HG03571 (cell line): ENCODE results near the gene LMF1.
"Not testable (repeated sequence)": the region's sequence is repeated elsewhere in the genome, so short reads cannot be mapped to it uniquely, and the experiment has no call there.

Source experiments
- ATAC-seq: cut with Tn5 transposase; IDR thresholded peaks from one replicate; pipeline ENCODE4 v1.9.1; 2021; ENCODE audit not compliant: unreplicated experiment

Gene LMF1

DNA sequence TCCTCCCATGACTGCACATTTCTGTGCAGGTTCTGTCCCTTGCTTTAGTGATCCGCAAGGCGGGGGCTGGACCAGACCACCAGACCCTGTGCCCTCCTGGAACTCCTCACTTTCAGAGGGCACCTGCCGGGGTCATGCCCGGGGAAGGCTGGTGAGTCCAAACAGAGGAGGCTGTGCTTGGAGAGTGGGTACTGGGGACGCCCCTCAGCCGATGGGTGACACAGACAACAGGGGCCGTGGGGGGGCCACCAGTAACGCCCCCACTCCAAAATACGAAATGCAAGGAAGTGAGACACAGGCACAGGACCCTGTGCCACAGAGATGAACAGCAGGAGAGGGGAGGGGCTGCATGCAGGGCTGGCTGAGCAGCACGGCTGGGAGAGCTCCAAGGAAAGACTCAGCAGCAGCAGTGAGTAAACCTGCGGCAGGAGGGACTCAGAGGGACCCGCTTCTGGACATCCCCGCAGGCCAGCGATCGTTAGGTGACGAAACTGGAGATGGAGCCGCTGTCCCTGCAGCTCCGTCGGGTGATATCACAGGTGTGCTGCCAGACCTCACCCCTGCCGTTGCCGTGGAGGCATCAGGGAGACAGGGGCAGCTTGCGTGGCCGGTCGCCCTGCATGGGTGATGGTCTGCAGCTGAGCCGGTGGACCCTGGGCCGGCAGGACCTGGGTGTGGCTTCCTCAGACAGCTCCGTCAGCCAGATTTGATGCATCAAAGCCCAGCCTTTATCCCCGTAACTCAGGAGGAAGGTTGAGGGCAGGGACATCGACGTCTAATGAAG lies 99.0 kb downstream of the LMF1 start:
- ATAC-seq, result no peak

DNA sequence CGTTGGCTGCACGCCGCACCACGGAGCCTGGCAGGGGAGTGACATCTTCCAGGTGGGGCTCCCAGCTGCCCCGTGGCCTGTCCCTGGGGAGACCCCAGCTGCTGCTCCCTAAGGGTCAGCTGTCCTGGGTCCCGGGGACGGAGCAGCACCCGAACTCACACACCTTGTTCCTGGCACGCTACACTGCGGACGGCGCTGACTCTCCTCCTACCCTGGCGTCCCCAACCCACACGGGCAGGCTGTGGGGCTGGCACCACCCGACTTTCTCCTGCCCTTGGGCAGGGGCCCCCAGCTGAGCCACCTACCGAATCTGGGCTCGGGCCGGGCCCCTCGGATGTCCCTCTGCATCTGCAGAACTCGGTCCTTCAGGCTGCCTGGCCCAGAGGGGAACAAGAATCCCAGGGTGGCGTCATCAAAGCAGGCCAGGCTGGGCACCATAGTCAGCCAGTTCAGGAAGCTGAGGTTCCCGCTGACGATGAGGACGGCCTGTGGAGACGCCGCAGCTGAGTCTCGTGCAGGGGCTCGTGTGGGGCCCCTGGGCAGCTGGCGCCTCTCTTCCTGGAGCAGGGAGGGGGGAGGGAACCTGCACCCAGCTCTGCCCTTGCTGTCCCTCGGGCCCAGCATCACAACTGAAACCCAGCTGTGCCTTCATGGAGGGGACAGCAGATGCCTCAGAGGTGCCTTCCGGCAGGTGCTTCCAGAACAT lies 99.8 kb downstream of the LMF1 start:
- ATAC-seq, result no peak

DNA sequence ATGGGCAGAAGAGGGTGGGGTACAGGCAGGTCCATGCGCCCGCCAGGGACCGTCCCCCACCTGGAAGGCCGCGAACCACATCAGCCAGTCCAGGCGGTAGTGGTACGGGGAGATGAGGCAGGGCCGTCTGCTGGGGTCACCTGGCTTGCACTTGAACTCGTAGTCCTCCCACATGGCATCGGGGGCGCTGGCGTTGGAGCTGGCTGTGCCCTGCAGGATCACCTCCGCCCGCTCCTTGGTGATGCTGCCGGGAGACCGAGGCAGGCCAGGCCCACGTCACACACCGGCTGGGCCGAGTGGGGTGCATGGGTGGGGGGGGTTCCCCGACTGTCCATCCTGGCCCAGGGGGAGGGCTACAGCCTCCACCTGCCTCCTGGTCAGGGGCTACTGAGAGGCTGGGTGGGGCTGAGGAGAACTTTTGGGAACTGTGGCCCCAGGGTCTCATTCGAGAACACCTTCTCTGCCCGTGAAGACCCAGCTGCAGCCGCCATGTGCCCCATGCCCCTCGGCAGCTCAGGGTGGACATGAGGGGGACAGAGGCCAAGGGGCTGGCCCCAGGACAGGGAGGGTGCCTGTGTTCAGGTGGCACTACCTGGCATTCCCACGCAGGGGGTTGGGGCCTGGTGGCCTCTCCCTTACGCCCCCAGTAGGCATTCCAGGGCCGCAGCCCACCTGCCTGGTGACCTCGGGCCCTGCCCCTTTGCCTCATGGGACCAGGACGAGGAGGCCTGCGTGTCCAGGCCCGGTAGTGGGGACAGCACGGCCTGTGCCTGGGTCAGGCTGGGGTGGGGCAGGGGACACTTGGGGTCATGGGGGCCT lies 100.8 kb downstream of the LMF1 start:
- ATAC-seq, result no peak

DNA sequence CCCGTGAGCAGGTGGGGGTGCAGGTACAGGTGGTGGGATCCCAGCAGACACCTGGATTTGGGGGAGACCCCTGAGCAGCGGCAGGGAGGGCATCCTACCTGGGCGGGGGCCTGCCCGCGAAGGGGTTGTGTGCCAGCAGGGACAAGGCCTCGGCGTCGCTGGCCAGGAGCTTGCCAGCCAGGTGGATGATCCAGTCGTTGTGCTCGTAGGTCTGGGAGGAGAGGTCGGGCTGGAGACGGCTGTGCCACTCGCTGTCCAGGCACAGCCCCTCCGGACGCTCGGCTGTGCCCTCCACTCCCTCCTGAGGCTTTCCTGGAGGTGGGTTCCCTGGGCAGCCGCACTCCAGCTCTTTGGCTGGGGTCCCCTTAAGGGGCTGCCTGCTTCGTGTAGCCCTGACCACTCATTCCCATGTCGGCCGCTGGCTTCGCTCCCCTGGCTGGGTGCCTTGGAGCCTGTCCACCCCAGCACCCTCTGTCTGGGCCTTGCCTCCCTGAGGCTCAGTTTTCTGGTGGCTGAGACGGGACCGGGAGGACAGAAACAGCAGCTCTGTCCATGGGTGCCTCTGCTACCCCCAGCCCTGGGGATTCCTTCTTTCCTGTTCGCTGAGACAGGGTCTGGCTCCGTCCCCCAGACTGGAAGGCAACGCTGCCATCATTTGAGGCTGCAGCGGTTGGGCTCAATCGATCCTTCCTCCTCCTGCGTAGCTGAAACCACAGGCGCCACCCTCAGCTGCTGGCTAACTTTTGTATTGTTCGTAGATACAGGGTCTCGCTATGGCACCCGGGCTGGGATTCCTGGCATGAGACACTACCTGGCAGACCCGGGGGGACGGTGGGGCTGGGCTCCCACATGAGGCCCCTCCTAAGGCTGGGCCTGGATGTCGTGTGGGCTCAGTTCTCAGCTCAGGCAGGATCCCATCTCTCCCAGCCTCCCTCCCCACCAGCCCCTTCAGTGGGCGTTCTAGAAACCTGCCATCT lies 101.7 kb downstream of the LMF1 start:
- ATAC-seq, result no peak

DNA sequence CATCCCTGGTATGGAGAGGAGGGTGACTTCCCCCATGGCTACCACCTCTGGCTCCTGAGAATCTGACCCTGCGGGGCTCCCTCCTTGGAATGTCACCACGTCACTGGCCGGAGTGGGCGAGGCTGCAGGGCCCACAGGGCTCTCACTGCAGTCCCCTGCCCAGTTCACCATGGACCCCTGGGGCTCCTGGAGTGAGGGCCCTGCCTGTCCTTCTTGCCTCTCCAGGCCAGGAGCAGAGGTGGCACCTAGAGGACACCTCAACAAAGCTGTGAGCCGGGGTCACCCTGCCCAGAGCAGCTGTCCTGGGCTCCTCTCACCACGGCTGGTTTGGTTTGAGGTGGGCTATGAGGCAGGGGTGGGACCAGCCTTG lies 102.4 kb downstream of the LMF1 start:
- ATAC-seq, result no peak

DNA sequence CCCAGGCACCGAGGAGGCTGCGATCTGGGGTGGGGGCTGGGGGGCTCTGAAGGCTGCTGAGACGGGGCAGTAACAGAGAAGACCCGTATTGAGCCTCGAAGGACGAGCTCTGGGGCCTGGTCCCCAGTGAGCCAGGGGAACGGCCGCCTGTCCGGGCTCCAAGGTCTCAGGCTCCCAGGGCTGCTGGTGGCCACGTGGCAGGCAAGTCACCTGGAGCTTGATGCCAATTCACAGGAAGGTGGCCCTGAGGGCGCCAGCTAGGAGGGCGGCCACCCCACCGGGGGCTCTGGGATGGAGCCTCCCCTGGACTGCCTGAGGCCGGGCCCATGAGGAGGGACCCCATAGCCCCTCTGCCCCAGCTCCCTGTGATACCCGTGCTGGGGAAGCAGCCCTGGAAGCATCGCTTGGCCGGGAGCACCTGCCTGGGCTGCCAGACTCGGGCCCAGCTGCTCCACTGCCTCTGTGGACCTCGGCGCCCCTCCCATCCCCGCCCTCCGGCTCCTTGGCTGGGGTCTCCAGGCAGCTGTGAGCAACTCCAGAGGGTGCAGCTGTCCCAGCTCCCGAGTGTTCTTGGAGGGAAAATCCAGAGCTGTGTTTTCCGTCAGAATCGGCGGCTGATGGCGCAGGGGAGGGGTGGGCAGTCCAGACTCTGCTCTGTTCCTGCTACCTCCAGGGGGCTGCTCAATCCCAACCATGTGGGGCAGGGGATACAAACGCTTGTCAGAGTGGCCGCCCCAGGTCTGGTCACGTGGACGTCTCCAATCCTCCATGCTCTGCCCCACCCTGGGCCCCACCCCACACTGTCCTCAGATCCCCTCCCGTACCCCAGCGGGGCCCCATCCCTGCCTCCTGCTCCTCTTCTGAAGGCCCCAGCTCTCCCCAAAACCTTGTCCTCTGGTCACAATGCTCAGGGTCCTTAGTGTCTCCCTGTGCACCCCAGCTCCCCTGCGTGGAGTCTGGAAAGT lies 103.1 kb downstream of the LMF1 start:
- no peak for ATAC-seq

DNA sequence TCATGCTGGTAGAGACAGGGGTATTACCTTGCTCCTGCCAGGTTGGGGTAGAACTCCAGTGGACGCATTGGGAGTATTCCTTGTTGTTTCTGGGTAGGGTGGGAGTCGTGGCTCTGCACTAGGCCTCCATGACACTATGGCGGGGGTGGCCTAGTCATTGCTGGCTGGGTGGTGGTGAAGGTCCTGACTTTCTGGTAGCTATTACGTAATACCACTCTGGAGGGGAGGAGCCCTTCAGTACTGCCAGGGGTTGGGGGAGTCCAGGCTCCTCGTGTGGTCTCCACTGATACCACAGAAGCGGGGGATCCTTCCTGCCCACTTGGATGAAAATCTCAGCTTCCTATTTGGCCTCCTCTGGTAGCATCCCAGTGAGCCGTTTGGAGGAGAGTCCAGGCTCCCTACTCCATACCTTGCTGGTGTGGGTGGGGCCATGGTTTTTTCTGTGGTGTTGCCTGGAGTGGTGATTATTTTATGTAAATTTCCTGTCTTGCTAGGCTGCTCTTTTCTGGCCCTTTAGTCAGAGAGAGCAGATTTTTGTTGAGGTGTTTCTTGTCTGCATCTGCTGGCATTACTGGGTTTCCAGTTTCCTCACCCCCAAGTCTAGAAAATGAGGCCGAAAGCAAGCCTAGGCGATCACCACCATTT lies 104.4 kb downstream of the LMF1 start:
- ATAC-seq, result no peak

DNA sequence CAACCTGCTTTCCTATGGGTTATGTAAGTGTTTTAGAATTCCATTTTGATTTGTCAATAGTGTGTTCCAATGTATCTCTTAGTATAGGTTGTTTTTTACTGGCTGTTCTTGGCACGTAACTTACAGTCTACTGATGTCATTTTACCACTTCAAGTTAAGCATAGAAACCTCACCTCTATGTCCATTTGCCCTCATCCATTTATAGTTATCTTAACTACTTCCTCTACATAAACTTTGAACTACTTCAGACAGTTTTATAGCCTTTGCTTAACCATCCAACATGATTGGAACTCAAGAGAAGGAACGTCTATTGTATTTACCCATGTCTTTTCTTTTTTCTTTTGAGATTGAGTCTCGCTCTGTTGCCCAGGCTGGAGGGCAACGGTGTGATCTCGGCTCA lies 105.8 kb downstream of the LMF1 start:
- no peak for ATAC-seq

DNA sequence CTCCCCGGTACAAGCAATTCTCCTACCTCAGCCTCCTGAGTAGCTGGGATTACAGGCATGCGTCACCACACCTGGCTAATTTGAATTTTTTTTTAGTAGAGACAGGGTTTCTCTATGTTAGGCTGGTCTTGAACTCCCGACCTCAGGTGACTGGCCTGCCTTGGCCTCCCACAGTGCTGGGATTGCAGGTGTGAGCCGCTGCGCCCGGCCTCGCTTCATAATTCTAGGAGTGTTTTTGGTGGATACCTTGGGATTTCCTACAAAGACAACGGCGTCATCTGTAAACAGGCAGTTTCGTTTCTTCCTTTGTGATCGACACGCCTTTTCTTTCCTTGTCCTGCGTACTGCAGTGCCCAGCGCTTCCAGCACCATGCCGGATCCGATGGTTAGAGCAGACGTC lies 109.3 kb downstream of the LMF1 start:
- no peak for ATAC-seq

DNA sequence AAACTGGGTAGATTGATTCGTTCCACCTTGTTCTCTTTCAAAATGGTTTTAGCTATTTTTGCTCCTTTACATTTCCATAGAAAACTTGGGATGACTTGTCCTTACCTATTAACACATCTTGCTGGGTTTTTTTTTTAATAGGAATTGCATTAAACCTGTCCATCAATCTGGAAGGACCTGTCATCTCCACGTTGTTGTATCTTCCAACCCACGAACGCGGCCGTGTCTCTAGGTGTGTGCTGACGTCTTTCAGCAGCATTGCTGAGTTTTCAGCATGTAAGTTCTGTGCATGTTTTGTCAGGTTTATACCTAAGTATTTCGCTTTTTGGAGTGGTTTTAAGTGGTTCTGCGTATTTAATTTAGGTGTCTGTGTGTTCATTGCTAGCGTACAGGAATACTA lies 109.9 kb downstream of the LMF1 start:
- no peak for ATAC-seq

DNA sequence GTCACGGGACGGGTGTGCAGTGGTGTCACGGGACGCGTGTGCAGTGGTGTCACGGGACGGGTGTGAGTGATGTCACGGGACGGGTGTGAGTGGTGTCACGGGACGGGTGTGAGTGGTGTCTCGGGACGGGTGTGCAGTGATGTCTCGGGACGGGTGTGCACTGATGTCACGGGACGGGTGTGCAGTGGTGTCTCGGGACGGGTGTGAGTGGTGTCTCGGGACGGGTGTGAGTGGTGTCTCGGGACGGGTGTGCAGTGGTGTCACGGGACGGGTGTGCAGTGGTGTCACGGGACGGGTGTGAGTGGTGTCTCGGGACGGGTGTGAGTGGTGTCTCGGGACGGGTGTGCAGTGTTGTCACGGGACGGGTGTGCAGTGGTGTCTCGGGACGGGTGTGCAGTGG lies 111.8 kb downstream of the LMF1 start:
- not testable (repeated sequence) for ATAC-seq

DNA sequence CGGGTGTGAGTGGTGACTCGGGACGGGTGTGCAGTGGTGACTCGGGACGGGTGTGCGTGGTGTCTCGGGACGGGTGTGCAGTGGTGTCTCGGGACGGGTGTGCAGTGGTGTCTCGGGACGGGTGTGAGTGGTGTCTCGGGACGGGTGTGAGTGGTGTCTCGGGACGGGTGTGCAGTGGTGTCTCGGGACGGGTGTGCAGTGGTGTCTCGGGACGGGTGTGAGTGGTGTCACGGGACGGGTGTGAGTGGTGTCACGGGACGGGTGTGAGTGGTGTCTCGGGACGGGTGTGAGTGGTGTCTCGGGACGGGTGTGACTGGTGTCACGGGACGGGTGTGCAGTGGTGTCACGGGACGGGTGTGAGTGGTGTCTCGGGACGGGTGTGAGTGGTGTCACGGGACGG lies 112.3 kb downstream of the LMF1 start:
- ATAC-seq, result not testable (repeated sequence)

DNA sequence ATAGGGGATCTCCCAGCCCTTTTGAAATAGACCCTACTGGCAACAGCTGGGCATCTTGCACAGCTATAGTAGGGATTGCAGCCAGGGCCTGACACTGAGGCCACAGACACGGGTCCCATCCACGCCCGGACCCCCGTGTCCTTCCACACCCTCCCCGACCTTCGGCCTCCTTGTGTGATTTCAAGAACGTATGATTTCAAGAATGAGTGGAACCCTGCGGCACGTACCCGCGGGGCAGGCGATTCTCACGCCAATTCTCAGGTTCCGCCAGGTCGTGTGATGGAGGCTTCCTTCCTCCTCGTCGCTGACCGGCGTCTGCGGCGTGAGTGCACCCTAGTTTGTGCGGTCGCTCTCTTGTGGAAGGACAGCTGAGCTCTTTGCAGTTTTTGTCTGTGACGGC lies 114.0 kb downstream of the LMF1 start:
- no peak for ATAC-seq

DNA sequence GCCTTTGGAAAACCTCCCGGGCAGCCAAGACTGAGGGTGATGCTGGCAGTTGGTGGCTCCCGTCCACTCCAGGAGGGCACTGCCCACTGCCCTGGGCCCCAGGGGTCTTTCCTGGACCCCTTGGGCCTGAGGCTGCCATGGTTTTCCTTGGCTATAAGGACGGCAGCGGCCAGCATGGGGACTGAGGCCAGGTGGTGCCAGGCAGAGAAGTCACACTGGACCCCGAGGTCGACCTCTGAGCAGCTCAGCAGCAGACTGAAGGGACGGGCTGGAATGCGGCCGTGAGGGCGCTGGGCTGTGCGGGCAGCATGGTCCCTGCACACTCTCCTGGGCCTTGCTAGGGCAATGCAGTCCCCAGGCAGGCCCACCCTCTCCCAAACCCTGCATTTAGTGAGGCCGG lies 114.7 kb downstream of the LMF1 start:
- no peak for ATAC-seq

DNA sequence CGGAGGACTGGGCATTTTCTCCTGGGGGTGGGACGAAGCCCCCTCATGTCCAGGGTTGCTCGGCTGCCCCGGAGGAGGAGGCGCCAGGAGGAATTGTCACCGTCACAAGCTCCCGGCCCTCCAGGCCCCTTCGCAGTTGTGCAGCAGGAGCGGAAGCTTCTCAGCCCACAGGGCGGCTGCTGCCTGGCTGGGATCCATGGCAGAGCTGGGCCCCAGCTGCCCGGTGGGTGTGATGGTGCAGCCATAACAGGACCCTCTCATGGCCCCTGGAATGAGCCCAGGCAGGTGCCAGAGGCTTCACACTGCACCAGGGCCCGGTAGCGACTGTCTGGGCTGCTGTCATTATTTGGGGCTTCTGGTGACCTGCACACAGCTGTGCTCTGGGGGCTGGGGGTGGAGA lies 115.3 kb downstream of the LMF1 start:
- no peak for ATAC-seq

DNA sequence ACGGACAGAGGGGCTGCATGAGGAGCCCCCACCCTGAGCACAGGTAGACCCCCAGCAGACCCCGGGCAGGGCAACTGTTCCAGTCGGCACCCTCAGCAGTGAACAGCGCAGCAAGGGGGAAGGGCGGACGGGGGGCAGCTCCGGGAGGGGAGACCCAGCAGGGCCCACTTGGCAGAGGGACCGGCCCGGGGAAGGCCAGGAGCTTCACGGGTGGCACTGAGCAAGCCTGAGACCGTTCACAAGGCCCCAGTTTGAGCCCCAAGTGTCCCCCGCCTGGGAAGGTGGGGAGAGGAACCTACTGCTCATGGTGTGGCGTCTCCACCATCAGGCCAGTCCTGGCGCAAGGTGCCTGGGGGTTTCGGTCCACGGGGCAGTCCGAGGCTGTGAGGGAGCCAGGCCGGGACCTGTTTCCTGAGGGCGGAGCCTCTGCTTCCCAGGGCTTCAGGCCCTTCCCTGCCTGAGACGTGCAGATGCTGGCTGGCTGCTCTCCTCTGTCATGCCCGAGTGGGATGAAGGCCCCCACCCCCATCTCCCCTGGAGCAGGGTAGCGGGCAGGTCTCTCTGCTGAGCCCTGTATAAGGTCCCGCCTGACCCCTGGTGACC lies 115.9 kb downstream of the LMF1 start:
- ATAC-seq, result no peak

DNA sequence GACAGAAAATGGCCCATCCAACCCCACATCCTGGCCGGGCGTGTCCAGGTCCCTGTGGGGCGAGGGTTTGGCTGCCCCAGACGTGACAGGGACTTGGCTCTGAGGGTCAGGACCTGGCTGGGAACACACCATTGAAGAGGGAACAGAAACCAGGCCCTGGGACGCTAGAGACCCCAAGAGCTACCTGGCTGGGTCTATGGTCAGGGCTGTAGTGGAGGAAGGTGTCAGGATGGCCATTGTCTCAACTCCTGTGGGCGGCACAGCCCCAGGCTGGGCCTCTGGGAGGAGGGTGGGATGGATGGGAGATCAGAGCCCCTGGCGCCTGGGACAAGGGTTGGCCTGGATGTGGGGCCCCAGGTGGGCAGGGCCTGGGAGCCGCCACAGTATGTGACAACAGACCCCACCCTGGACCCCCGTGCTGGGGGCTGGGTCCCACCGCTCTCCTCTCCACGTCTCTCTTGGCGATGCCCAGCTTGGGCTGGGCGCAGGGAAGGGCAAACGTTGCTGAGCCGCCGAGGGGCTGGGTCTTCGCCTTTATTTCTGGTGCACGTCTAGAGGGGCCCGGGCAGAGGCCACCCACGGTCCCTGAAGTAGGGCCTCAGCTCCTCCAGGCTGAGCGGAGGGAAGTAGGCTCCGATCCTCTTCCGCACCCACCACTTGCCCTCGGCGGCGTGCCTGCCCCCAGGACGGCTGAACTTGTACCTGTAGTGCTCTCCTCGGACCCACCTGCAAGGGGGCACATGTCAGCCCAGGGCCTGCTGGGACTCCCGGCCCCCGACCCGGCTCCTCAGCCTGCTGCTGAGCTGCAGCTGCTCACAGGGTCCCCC lies 116.6 kb downstream of the LMF1 start:
- no peak for ATAC-seq

DNA sequence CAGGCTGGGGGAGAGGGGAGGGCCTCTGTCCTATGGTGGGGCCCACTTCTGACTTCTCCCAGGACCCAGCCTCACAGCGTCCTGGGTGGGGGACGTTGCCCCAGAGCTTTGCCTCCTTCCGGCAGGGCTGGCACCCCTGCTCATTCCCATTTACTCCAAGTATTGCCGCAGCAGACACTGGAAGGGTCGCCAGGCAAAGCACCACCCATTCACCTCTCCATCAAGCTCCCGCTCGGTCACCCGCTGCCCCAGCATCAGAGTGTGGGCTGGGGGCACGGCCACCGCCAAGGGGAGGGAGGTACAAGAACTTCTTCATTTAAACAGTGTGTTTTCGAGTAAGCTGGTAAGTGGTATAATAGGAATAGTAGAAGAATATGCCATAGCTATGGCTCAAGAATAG lies 117.5 kb downstream of the LMF1 start:
- no peak for ATAC-seq
